GM19238 (cell line): ENCODE results near the gene LZTR1.
"Not testable (repeated sequence)": the region's sequence is repeated elsewhere in the genome, so short reads cannot be mapped to it uniquely, and the experiment has no call there.

Experiments
- DNase-seq: peaks from one replicate; pipeline ENCODE4 v3.0.0; 2011; ENCODE audit warnings: low spot score; ENCODE audit not compliant: insufficient read length

Gene LZTR1

GRCh38 chr22:20995329-20996030 lies 13.4 kb downstream of the LZTR1 start:
- DNase-seq: no peak

GRCh38 chr22:20996031-20996410 lies 13.9 kb downstream of the LZTR1 start:
- DNase-seq: no peak

GRCh38 chr22:20996598-20997535 lies 14.8 kb downstream of the LZTR1 start:
- DNase-seq: no peak

GRCh38 chr22:20997536-20998257 lies 15.6 kb downstream of the LZTR1 start:
- no peak for DNase-seq

GRCh38 chr22:20998411-20999336 lies 16.6 kb downstream of the LZTR1 start:
- no peak for DNase-seq

- DNase-seq: no peak
These were observed 17.5 kb downstream of the LZTR1 start for GRCh38 chr22:20999350-21000206.

GRCh38 chr22:21000207-21000986 lies 18.3 kb downstream of the LZTR1 start:
- DNase-seq: no peak

GRCh38 chr22:21000987-21001600 lies 19.0 kb downstream of the LZTR1 start:
- DNase-seq: peak; percentile 37

- peak; percentile 94 for DNase-seq
These were observed 19.7 kb downstream of the LZTR1 start, which contains the start of gene THAP7 for GRCh38 chr22:21001601-21002325. Gene THAP7, minus strand, starts transcription at chr22:21002118. Its CDS starts 207 bp downstream, at chr22:21001911.

- DNase-seq: no peak
These were observed 21.7 kb downstream of the LZTR1 start for GRCh38 chr22:21003782-21004181.

GRCh38 chr22:21009208-21009607 lies 27.1 kb downstream of the LZTR1 start:
- DNase-seq: not testable (repeated sequence)

- no peak for DNase-seq
These were observed 27.7 kb downstream of the LZTR1 start for GRCh38 chr22:21009638-21010425.

- no peak for DNase-seq
These were observed 28.5 kb downstream of the LZTR1 start for GRCh38 chr22:21010426-21011113.

- DNase-seq: no peak
These were observed 30.6 kb downstream of the LZTR1 start for GRCh38 chr22:21012446-21013407.

- no peak for DNase-seq
These were observed 31.6 kb downstream of the LZTR1 start for GRCh38 chr22:21013657-21014201.
